Inflammatory macrophage (primary cell): Measurements from ENCODE around the gene CAP2.

ENCODE experiments used
- DNase-seq, 2 donors: peaks; one replicate each; pipeline ENCODE4 v3.0.0-alpha.2; 2020 to 2022

Gene CAP2

DNA sequence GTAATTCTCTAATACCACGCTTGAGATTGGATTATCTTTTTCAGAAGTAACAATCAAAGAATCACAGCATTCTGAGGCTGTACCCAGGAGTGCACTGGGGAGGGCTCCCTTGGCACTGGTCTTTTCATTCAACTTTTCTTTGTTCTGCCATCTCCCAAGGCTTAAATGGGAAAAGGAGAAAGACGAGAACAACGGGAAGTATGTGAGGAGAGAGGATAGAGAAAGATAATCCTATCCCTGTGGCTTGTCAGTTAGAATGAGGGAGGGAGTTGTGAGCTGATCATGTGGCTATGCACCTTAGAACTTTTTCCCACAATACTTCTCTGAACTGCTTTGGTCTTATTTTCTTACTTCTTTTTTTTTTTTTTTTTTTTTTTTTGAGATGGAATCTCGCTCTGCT is 83.1 kb downstream of the CAP2 start:
- DNase-seq, result no peak

DNA sequence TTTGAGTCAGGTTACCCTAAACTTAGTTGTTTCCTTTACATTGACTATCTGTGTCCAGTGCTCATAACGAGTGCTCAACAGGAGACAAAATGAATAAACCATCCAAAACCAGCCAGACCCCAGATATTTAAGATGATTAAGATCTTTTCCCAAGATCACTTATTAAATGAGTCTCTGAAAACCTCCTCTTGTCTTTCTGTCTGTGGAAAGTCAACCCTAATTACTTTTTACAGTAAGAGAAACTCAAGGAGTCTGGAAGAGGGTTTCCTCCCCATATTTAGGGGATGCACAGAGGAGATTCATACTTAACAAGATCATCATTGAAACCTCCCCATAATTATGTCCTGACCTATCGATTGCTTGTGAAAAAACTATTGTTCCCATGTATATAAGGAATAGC is 84.0 kb downstream of the CAP2 start:
- DNase-seq, result no peak

DNA sequence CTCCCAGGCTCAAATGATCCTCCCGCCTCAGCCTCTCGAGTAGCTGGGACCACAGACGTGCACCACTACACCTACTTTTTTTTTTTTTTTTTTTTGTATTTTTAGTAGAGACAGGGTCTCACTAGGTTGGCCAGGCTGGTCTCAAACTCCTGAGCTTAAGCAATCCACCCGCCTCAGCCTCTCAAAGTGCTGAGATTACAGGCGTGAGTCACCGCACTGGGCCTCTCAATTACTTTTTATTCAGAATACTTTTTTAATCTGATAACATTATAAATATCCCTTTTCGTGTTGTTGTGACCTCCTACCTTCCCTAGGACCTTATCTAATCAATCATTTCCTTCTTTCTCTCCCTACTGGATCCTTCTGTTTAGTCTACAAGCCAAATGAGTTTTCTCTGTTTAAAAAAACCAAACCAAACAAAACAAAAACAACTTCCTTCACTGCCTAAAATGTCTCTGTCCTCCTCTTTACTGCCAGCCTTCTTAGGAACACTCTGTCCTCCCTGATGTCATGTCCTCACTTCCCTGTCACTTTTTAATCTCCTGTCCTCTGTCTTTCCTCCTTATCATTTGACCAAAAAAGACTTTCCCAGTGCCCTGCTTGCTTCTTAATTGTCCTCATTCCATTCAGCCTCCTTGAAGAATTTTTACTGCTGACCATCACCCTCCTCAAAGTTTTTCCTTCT is 85.0 kb downstream of the CAP2 start:
- DNase-seq, result no peak

DNA sequence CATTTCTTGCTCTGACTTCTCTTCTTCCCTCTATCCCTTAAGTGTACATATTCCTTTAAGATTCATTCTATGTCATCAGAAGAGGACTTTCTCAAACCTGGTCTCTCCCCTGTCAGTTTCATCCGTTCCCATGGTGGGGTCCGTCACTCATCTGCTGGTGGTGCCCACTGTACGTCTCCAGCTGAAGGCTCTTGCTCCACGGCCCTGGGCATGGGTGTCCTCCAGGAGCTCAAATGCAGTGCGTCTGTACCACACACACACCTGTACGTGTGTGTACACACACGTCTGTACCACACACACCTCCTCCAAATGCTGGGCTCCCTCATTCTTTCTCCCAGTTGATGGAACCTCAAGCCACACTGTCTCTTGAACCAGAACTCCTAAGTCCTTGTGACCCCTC is 85.6 kb downstream of the CAP2 start:
- DNase-seq, result no peak

DNA sequence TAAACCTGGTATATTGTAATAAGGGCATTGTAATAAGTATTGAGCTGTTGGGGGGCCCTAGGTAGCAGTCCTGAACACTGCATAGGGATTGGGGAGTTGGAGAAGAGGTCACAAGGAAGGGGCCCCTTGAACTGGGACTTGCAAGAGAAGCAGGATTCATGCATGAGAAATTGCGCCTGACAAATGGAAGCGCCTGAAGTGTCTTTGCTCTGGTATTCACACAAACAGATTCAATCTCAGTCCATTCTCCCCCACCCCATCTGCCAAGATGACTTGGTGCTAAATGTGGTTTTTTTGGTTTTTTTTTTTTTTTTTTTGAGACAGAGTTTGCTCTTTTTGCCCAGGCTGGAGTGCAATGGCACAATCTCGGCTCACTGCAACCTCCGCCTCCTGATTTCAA is 87.1 kb downstream of the CAP2 start:
- DNase-seq, result no peak

DNA sequence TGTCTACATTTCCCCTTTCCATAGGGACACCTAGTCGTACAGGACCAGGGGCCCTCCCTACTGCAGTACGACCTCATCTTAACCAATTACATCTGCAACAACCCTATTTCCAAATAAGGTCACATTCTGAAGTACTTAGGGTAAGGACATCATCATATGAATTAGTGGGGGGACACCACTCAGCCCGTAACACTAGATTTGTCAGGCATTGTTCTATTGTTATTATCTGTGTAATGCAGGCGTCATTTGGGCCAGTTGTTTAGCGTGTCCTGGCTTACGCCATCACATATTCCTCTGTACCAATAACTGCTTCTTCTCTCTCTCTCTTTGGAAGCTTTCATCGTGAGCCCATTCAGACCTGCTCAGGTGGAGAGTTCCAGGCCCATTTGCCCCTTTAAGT is 89.3 kb downstream of the CAP2 start:
- DNase-seq, result no peak

DNA sequence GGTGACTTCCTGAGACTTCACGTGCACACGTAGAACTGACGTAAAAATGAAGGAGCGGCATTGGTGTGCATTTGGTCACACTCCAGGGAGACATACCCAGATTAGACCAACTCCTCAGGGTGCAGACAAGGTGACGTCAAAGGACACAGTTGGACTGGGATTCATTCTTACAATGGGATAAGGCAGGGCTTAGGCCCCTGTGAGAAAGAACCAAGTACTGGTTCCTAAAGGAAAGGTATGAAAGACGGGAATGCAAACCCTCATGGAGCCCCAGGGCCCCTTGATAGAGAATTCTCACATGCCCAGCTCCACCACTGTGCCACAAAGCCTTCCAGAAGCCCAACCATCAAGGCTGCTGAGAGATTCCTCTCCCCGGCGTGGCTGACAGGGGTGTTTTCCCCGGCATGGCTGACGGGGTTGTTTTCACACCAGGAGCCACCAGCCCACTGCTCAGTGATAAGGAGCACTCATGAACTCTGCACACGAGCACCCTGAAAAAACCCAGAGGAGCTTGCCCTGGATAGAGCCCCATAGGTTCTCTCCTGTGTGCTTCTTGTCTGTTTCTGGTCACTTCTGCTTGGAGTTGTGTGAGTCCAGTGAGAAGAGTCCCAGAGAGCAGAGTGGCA is 90.1 kb downstream of the CAP2 start:
- DNase-seq, result no peak

DNA sequence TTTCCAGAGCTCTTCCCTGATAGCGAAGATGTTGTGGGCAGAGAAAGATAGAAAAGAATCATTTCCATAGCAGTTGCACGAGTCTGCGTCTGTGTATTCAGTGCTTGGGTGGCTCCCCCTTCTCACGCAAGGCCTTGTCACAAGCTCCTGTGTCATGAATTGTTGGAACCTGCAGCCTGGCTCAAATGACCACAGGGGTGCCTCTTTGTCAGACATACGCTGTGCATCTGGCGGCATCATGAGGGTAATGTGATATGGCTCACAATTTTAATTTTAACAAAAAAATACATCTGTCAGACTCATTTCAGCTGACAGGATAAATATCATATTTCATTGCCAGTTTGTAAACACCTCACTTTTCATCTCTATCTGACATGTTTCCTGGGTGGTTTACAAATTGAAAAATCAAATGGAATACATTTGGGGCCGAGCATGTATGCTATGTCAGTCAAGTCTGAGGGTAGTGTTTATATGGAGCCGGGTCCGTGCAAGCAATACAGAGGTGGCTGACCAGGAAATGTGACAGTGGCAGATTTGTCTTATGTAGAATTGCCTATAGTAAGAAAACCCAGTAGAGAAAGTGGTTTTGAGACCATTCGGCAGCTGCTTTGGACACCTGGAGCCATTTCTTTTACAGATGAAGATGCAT is 90.9 kb downstream of the CAP2 start:
- no peak for DNase-seq

DNA sequence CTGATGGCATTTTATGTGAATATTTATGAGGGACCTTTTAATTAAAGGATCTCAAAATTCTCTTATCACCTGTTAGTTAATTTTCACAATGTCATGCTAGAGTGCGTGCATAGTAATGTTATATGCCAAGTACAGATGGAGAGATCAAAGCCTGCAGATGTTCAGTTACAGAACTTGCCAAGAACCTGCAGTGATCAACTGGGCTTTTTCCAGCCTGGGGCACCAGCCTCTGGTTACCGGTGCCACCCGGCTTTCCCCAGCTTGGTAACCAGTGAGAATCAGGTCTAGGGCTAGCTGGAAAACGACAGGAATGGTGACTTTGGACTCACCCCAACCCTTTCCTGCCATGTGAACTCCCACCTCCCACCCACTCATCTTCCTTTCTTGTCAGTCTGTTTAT is 91.8 kb downstream of the CAP2 start:
- DNase-seq, result no peak

DNA sequence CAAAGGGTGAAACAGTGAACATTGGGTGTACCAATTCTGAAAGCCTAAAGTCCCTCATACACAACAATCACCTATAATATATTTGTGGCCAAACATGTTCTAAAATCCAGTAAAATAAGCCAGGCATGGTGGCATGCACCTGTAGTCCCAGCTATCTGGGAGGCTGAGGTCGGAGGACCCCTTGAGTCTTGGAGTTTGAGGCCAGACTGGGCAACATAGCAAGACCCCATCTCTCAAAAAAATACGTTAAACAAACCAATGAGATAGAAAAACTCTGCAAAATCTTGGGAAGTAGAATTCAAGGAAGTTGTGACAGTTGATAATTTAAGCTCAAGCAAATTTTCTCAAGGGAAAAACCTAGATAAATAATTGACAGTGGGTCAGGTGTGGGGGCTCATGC is 92.6 kb downstream of the CAP2 start:
- no peak for DNase-seq

DNA sequence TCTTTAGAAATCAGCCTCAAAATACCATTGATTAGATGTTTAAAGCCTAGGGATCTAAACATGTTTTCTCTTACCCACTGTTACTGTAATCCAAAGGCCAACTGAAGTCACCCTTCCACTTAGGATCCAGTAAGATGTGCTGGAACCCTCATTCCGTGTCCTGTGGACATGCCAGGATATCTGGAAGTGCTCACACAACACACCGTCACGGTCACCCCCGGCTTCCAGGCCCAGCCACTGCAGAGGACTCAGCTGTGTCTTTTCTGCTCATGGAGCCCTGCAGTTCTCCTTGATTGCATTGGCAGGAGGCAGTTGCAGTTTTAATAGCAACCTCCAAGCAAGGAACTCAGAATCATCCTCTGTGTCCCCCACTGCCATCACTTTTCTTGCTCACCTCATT is 93.3 kb downstream of the CAP2 start:
- no peak for DNase-seq

DNA sequence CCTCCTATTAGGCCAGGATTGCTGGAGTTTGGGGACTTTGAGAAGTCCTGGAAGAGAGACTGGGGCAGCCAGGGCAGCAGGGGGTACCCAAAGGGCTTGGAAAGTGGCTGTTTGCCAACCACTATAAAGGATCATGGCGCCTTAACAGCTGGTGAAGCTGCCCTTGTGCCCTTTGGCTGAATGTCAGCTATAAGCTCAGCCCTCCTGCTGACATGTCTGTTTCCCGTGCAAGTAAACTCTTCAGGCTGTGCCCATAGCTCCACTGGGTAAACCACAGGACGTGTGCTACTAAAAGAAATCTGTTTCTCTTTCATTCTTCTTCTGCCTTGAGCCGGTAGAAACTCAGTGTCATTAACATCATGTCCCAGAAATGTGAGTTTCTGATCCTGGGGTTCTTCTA is 97.3 kb downstream of the CAP2 start:
- DNase-seq, result no peak

DNA sequence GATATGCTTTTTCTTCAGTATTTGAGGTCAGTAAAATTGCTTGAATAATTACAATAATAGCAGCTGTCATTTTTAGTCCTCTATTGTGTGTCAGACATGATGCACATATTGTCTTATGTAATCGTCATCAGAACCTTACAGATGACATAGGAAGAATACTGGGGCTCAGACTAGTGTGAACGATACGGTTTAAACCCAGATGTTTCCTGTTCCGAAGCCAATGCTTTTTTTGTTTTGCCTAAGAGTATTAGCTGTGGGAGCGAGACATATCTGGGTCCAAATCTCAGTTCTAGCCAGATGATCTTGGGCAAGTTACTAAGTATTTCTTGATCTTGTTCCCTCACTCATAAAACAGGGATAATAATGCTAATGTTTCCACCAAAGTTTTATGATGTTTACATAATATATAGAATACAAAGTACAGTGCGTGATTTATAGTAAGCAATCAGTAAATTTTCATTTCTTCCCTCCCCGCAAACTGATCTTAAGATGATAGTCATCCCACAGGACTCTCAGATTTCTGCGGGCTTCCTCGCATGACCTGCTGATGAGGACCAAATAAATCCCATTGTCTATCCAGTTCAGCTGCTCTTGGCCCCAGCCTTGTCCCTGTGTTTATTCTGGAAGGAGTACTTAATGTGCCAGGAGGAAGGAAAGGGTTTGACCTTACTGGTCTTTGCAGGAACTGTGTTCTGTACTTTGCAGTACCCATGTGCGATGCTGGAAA is 98.2 kb downstream of the CAP2 start:
- no peak for DNase-seq

DNA sequence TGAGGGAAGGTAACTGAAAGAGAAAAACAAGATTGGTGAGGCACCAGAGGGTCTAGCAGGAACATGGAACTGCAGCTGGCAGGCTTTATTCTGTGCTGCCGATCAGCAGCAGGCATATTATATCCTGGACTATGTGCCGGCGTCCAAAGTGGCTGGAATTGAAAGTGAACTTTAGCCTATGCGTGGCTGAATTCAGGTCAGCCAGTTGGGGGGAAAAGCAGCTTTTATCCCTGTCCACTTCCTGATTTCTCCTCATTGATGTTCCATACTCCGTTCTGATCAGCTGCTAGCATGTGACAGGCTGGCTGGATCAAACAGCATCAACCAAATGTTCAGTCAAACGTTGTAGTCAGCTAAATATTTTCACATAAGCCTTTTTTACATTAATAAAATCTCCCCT is 99.0 kb downstream of the CAP2 start:
- no peak for DNase-seq

DNA sequence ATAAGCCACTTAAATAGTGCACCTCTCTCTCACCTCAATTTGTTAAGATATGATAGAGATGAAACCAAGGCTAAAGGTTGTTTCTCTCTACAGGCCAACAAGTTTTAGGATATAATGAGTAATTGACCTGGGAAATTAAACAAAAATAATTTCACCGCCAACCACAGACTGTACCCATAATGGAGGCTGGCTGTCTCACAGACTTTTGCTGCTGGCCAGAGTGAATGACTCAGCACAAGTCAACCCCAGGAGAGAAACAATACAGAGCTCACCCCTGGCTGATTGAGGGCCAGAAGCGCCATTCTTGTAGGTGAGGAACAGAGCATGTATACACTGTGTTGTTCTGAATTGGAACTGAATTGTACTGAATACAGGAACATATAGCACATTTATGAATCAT is 99.9 kb downstream of the CAP2 start:
- no peak for DNase-seq

DNA sequence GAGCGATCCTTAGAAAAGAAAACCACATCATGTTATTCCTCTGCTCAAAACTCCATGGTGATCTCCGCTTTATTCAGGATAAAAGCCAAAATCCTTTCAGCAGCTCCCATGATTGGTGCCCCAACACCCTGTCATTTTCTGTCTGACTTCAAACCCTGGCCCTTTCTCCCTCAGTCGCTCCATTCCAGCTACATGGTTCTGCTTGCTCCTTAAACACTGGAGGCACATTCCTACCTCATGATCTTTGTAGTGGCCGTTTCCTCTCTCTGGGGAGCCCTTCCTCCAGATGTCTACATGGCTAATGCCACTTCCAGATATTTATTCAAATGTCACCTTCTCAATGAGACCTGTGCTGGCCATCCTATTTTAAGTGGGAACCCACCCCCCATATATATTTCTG is 100.8 kb downstream of the CAP2 start:
- DNase-seq, result no peak

DNA sequence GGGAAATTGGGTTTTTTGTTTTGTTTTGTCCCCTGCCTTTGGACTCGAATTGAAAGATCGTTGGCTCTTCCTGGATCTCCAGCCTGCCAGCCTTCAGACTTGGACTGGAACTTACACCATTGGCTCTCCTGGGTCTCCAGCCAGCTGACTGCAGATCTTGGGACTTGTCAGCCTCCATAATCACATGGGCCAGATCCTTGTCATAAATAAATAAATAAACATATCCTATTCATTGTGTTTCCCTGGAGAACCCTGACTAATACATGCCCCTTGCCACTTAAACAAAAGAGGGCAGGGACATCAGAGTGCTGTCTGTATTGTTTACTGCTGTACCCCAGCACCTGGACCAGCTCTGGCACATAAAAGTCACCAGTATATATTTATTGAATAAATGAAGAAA is 101.5 kb downstream of the CAP2 start:
- no peak for DNase-seq

DNA sequence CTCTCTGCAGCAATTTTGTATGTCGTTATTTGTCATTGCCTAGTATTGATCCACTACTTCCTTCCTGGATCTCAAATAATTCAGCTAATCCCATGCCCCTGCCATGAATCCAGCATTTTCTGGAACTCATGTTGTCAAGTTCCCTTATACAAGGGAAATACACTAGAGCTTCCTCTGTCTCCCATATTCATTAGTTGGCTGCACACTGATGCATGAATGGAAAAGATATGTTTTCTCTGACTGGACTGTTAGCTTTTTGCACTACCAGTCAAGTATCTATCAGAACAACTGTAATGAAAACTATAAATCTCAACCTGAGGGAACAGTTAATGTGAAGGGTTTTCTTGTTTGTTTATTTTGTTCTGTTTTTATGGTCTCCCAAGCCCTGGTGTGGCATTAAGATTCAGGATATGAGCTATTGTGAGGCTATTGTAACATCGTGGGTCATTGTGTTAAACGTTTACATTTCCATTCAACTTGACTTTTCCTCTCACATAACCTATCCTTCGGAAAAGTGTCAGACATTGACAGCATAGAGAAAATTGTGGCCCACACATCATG is 104.2 kb downstream of the CAP2 start:
- no peak for DNase-seq

DNA sequence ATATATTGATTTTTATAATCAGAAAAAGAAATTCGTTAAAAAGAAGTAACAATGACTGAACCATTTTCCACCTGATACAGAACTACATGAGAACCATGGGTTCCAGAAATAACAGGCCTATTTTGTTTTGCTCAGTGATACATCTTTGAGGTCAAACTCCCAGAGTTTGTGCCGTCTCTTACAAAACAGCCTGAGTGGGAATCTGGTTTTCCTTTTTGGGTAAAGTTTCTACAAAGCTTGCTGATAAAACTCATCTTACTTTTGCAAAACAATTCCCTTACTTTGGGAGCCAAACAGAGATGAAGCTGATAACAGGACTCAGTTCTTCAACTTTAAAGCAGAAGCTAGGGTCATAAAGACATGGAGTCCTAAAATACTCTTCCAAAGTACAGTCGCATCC is 108.0 kb downstream of the CAP2 start:
- DNase-seq, result no peak

DNA sequence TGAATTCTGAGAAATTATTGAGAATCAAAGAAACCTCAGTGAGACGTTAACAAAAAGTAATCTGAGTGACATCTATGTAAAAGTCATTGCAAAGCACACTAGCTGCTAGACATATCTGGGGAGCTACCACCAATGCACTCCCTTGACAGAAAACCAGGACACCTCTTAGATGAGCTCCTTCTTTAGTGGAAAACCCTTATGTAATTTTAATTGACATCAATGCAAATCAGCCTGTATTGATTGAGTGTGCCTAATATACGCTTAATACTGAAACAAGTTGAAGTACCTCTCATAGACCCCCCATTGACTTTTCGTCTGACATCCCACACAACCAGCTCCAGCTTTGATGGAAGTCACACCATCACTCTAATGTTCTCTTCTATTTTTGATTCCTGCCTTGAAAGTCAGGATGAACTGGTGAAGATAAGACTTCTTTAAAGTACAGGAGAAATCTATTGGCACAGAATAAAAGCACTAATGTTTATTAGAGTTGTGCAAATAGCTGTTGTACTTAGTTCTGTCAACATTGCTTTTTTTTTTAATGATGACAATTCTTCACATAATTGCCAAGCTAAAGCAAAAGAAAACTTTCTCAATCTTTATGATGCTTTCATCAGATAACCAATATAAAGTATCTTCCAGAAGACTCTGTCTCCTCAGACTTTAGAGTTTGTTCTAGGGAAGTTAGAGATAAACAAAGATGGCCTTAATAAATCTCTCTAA is 108.7 kb downstream of the CAP2 start:
- no peak for DNase-seq

DNA sequence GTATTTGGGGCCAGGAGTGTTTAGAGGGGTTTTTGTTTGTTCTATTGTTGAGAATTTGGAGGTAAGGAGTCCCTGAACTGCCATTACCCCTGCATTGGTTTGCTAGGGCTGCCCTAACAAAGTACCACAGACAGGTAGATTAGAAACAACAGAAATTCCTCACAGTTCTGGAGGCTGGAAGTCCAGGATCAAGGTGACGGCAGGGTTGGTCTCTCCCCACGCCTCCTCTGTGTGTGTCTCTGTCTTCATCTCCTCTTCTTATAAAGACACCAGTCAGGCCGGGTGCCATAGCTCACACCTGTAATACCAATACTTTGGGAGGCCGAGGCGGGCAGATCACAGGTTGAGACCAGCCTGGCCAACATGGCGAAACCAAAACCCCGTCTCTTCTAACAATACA is 109.7 kb downstream of the CAP2 start:
- DNase-seq, result no peak

DNA sequence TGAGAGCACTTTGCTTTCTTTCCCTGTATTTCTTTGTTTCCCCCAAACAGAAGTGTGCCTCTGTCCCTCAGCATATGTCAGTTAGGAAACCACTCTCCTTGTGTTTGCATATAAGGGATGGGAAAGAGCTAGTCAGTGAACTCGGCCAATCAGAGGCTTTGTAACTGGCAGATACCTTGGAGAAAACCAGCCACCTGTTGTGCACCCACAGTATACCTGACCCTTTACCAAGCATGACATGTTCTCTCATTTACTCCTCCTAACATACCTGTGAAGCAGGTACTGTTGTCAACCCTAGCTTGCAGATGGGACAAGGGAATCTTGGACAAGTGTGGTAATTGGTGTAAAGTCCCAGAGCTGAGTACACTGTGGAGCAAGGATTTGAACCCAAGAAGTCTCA is 110.6 kb downstream of the CAP2 start:
- no peak for DNase-seq

DNA sequence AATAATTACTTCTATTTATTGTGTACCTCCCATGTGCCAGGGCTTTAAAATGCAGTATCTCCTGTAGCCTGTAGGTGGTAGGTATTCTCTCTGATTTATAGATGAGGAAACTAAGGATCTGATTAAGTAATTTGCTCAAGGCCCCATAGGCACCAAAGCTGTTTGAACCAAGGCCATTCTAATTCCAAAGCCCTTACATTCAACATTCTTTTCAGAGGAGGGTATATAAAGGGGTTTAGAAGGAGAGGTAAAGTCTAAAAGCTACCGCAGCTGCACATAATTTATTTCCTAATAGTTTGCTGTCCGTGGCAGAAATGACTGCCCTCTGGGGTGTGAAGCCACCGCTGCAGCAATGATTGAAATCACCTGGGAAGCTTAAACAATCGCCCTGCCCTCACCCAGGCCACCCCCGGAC is 111.7 kb downstream of the CAP2 start:
- DNase-seq, result no peak
